Superior temporal gyrus (tissue), 1 donor: Measurements from ENCODE around the gene PEX11A.
A peak's percentile ranks its signal among the peaks of the same experiment; 100 is the strongest.
"Not testable (repeated sequence)": the region's sequence is repeated elsewhere in the genome, so short reads cannot be mapped to it uniquely, and the experiment has no call there.

Experiments used
- DNase-seq: peaks from one replicate; pipeline ENCODE4 v3.0.0-alpha.2; 2016; ENCODE audit errors: extremely low spot score

PEX11A gene, protein sequence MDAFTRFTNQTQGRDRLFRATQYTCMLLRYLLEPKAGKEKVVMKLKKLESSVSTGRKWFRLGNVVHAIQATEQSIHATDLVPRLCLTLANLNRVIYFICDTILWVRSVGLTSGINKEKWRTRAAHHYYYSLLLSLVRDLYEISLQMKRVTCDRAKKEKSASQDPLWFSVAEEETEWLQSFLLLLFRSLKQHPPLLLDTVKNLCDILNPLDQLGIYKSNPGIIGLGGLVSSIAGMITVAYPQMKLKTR

DNA sequence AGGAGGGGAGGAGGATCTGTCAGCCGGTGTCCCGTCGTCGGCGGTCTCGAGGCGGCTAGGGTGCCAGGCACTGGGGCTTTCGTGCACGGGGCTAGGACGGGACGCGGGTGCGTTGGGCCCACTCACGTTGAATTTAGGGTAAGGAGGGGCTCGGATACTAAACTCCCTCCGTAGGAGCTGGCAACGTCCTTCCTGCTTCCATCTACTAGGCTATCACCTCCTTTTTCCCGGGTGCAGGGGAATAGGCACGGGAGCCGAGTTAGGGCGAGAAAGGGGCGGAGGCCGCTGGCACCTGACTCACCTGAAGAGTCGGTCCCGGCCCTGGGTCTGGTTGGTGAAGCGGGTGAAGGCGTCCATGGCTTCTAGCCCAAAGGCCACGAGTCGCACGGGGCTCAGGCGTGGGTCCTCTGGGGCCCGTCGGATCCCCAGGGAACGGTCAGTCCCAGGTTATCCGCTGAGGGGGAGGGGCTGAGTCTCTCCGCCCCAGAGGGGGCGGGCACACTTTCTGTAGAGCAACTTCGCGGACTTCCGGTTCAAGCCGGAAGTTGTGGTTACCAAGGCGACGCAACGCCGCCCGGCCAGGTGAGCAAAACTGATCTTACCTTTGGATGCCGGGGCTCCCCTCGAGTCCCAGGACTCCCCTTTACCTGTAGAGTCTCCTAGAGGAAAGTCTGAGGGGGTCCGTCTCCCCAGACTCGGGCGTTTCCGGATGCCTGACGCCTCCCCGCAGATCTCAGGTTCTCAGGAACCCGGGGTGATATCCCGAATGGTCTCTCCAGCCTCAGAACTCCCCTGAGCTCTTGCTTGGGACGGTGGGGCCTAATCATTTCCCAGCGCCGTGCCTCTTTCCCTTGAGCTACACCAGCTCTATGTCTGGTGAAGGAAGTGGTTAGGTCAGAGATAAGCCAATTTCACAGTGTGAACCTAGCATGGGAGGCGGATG, at the start of gene PEX11A, which contains the start of gene WDR93:
TSS of gene PEX11A (minus strand) at position 479 of the 943 bp plus-strand sequence. CDS start at position 357, 122 bp downstream.
TSS of gene WDR93 (plus strand) at position 536 of the 943 bp plus-strand sequence. CDS start 10,936 bp downstream, outside the sequence.
- DNase-seq: peak; percentile 73

DNA sequence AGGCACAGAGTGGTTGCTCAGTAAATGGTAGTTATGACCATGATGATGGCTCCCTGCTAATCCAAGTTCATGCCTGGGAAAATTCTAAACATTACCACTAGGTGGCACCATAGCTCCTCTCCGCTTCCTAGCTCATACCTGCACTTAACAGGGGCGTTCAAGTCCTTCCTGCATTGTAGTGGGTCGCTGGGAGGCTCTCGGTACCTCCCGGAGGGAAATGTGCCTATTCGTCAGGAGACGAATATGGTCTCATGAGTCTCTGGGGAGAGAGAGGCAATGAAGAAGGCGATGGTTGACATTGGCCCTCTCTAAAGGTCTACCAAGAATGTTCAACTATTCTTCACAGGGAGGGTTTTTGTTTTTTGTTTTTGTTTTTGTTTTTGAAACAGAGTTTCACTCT, 49.6 kb upstream of the PEX11A start:
- peak; percentile 92 for DNase-seq

DNA sequence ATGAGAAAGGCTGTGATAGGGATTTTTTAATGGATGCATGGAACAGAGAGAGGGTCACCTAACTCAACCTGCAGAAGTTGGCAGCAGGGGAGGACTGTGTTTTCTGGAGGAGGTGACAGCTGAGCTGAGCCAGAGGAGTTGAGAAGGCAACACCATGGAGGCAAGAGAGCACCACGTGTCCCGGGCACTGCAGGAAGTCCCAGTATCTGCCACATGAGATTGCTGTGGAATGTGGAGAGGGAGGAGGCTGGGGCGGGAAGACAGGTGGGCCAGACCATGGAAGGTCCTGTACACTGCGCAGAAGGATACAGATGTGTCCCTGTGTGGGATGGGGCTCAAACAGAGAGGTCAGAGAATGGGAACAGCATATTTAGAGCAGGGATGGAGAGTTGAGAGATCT, 45.2 kb upstream of the PEX11A start:
- no peak for DNase-seq

DNA sequence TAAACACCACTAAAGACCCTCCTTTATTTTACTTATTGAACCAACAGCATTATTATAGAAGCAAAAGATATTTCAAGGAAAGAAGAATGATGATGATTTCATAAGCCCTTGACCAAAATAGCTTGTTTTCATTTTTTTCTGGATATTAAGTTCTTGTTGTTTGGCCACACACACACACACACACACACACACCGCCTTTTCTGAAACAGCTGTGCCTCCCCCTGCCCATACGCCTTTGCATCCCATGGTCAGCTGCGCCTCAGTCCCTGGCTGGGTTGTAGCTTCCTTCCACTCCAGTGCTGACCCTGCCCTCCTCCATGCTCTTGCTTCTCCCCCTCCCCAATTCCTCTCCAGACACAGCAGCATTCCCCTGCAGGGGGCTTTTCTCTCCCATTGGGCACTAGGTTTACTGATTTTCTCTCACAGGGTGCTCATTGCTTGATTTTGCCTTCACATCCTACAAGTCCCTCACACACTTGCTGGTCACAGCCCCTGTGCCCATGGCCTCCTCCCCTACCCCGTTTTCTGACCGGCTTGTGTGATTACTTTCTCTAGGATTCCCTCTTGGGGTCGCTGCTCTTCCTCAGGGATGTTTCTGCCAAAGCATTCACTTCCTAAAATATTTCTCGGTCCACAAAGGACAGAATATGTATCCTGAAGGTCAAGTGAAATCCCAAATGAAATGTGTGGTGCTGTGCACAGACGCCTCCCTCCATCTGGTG, 42.1 kb upstream of the PEX11A start:
- no peak for DNase-seq

DNA sequence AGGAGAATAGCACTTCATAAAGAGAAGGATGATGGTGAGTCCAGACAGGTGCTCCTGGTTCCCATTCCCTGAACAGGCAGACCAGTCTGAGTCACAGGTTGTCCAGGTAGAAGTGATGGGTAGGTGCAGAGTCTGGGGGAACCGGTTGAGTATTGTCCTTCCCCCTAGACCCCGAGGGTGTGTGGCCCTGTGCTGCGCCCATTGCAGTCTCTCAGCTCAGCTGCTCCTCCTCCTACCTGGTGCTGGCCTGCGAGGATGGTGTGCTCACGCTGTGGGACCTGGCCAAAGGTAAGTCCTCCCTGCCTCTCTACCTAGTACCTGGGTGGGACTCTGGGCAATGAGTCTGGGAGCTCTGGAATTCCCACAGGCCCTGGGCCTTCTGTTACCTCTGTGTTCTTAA, 40.7 kb upstream of the PEX11A start:
- no peak for DNase-seq

DNA sequence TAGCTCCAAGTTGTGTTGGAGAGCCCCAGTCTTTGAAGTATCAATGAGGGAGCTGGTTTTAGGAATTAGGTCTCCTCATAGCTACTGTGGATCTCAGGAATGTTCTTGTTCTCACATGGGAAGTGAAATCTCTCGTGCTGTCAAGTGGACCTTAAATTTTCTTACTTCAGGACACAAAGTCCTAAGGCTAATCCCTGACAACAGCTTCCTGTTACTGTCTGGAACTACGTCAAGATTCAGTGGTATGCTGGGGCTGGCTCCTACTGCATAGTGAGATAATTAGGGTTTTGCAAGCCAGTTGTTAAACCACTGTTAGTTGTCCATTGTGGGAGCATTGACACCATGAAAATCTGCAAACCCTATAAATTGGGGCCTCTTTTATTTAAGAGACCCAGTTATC, 37.7 kb upstream of the PEX11A start:
- DNase-seq: no peak

DNA sequence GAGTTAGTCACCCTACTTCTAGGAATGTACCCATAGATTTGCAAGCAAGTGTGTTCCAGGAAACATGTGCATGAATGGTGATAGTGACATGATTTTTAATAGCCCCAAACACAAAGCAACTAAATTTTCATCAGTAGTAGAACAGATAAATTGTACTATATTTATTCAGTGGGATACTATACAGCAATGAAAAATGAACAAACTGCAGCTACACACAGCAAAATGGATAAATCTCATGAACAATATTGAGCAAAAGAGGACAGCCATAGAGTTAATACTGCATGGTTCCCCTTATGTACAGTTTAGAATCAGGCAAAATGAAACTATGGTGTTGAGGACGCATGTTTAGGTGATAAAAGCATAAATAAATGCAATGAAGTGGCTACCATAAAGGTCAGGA, 34.5 kb upstream of the PEX11A start:
- DNase-seq: no peak

DNA sequence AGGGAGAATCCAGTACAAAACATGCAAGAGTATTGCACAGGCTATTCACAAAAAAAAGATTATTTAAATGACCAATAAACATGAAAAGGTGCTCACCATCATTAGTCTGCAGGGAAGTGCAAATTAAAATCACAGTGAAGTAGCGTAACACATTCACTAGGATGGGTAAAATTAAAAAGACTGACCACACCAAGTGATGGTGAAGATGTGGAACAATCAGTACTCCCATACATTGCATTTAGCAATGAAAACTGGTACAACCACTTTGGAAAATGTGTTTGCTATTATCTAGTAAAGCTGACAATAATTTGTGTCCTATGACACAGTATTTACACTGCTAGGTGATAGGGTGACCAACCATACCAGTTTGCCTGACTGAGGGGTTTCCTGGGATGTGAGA, 34.1 kb upstream of the PEX11A start:
- no peak for DNase-seq

DNA sequence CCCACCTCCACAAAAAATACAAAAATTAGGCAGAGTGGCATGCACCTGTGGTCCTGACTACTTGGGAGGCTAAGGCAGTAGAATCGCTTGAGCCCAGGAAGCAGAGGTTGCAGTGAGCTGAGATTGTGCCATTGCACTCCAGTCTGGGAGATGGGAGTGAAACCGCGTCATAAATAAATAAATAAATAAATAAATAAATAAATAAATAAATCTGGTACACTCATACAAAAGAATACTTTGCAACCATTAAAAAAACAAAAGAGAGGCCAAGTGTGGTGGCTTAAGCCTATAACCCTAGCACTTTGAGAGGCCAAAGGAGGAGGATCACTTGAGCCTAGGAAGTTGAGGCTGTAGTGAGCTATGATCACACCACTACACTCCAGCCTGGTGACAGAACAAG, 32.5 kb upstream of the PEX11A start:
- no peak for DNase-seq

DNA sequence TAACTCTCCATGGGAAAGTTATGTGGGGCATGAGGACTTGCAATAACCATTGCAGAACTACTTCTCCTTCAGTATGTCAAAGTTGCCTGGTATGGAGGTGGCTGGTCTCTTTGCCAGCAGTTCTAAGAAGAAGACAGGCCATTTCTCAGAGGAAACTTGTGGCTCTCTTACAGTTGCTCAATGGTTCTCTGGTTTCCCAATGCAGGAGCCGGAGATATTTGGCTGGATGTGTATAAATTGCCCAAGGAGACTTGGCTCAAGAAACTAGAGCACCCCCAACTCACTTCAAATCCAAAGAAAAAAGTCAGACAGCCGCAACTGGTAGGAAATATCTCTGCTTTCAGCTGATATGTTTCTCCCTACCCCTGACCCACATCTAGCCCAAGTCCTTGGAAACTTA, 24.2 kb upstream of the PEX11A start:
- no peak for DNase-seq

DNA sequence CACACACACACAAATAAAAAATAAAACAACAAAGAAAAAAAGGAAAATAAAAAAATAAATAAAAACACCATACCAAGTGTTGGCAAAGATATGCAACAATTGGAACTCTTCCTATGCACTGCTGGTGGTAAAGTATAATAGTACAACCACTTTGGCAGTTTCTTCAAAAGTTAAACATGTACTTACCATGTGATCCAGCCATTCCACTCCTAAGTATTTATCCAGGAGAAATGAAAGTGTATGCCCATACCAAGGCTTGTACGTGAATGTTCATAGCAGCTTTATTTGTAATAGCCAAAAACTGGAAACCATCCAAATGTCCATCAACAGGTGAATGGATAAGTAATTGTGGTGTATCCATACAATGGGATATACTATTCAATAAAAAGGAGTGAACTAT, 17.0 kb upstream of the PEX11A start:
- no peak for DNase-seq

DNA sequence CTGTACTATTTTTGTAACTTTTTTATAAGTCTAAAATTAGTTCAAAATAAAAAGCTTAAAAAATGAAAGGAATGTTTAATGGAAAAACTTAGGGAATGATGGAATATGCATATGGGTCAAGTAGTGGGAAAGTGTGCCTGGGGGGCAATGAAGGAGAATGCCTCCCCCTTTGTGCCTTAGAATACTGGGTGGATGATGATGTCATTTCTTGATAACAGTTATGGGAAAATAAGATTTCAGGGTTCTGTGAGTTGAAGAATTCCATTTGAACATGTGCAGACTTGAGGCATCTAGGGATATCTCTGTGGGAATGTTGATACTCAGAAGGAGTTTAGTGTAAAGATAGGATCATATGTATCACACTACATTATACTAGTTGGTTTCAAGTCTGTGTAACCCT, 13.9 kb upstream of the PEX11A start:
- DNase-seq: no peak

DNA sequence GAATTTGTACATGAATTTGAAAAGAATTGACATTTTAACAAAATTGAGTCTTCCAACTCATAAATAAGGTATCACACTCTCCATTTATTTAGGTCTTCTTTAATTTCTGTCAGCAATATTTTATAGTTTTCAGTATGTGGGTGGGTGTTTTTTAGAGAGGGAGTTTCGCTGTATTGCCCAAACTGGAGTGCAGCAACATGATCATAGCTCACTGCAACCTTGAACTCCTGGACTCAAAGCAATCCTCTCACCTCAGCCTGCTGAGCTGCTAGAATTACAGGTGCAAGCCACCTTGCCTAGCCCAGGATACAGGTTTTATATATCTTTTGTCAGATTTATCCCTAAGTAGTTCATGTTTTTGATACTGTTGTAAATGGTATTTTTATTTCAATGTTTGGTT, 4.6 kb upstream of the PEX11A start:
- DNase-seq: no peak

DNA sequence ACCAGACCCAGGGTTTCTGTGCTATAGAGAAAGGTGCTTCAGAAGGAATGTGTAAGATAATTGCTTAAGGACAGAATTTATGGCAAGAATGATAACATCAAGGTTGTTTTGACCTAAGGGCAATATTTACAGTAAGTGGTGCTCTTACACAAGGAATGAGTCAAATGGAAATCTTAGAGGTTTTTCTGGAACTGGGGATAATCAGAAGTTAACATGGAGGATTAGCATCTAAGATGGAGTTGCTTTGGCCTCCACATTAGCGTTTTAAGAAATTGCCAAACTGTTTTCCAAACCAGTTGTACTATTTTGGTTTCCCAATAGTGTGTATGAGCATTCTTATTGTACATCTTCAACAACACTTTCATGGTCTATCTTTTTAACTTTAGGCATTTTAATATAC, 3.1 kb upstream of the PEX11A start:
- DNase-seq: no peak

DNA sequence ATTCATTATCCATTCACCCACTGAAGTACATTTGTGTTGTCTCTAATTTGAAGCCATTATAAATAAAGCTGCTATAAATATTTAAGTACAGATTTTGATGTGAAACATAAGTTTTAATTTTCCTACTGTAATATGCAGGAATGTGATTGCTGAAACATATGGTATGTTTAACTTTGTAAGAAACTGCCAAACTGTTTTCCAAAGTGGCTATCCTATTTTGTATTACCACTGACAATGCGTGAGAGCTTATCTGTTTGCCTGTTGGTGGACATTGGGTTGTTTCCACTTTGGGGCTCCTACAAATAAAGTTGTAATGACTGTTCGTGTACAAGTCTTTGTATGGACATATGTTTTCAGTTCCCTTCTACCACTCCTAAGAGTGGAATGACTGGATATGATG, 2.5 kb upstream of the PEX11A start:
- DNase-seq: no peak

DNA sequence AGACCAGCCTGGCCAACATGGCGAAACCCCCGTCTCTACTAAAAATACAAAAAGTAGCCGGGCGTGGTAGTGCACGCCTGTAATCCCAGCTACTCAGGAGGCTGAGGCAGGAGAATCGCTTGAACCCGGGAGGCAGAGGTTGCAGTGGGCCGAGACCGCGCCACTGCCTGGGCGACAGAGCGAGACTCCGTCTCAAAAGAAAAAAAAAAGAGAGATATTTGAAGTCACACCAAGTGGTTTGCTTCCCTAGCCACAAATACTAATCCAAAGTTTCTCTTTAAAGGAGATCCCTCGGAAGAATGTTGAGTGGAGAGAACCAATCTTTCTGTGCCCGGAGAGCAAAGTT, 651 bp downstream of the PEX11A start:
- not testable (repeated sequence) for DNase-seq

DNA sequence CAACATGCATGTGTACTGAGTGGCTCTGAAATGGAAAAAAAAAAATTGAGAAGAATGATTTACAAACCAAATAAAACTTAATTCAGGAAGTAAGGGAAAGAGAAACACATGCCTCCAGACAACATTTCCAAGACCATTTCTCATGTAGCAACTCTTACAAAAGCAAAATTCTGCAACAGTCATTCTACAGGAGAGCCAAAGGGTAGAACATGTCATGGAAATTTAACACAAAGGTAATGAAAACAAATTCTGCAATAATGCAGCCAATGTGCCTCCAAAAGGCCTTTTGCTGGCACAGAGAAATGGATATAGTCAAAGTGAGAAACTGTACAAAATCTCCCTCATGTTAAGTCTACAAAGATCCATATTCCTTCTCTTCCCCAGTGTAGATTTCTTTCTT, 4.0 kb downstream of the PEX11A start:
- no peak for DNase-seq

DNA sequence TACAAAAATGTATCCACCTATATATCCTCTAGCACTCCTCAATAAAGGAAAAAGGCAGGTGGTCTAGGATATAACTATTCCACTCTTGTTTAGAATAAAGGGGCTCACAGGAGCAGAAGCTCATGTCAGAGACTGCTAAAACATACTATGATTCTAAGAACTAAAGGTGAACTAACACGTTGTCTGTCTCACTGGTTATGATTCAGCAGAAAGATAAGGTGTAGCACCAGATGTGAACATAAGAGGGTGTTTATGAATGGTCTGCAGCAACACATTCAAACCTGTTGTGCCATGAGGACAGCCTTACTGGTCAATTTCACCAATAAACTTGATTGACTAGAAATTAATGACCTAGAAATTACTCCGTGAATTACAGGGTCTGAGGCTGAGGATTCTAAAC, 4.6 kb downstream of the PEX11A start:
- DNase-seq: no peak

DNA sequence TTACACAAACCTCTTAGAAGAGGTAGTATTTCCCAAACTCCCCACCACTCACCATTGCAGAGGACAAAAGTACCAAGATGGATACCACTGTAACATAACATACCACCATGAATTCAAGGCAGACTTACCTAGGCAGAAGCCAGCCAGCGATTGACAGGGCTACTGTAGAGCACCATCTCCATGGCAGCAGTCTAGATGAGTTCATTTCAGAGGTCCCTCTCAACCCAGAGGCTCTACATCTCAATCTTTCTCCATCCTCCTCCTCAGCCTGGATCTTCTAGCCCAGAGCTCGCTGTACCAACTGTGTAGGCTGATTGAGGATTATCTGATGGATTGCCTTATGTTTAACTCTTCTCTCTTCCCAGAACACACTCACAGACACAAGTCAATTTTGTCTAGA, 9.4 kb downstream of the PEX11A start:
- DNase-seq: no peak

DNA sequence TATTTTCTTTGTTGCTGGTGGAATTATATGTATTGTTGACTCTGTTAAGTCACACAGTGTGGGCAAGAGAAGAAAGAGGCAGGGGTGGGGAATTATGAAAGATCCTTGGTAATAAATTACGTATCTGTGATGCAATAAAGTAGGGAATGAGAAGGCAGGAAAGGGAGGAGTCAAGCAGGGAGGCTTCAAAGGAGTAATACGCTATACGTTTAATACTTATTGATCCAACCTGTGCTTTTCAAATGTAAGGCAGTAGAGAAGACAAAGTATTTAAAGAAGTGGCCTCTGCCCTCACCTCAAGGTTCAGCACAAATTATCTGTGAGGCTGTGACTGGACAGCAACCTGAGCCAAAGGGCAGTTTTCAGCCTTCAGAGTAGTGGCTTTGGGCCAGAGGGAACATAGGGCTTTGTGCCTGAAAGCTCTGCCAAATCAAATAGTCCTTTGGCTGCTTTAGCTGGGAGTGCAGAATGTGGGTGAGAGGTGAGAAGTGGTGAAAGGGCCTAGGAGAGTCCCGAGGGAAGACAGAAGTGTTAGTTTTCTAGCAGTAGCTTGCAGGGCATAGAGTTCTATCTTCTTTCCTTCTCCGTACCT, 10.2 kb downstream of the PEX11A start:
- DNase-seq: peak; percentile 26

DNA sequence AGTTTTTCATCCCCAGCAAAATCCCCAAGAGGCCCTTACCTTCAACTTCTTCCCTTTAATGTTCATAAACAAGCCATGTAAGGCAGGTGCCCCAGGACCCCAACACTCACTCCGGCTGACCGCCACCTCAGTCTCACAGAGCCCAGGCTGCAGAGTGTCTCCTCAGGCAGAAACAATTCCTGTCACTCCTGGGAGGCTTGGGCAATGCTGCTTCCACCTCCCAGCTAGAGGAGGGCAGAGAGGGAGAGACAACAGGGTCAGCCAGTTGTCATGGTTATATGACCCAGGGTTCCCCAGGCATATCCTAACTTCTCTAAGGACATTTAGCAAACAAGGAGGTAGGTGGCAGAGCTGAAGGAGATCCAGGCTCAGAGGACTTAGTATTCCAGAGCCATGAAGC, 11.3 kb downstream of the PEX11A start, which contains the start of gene PLIN1:
TSS of gene PLIN1 (minus strand) at position 156 of the 400 bp plus-strand sequence. CDS start 1,878 bp downstream, outside the sequence.
- DNase-seq: no peak

DNA sequence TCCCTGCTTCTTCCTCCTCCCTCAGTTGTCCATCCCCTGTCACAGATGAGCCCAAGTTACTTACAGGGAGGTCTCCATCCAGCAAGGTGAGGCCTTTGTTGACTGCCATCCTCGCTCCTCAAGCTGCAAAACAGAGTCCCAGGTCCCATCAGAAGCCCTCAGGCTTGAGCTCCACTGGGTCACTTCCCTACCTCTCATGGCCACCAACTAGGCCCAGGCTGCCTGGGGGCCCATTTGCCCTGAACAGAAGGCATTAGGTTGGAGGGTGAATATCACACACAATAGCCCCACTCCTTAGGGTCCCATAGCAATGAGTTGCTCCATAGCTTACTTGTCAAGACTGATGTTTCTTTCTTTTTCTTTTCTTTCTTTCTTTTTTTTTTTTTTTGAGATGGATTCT, 13.2 kb downstream of the PEX11A start:
- DNase-seq: no peak
